PC-3 (cell line): ENCODE data around the gene KDM7A. TPM values are rescaled to one million over a fixed set of nuclear protein-coding genes. Genes with fewer than 3 reads are reported as not detected.

ENCODE experiments used
- ATAC-seq: fragments of 200-7000 bp; cut with Tn5 transposase; 2 replicates; pipeline ENCODE4 v1.9.1; 2020; ENCODE audit warnings: mild to moderate bottlenecking, moderate library complexity
- BruUV-seq: library from RNA; stranded (reverse); fragments of 400-500 nt; replicated peaks from 2 replicates; lab custom pipeline; 2021; lab: Mats Ljungman, UMichigan
- CTCF ChIA-PET: fragments of 300-600 bp; sonication (Branson Sonifier 250); formaldehyde crosslinking; loops from one replicate; lab custom pipeline; 2022; ENCODE audit warnings: antibody characterized with exemption; lab: Charles Lee
- POLR2A ChIA-PET: fragments of 300-600 bp; sonication (Branson Sonifier 250); formaldehyde crosslinking; loops from one replicate; lab custom pipeline; 2022; ENCODE audit warnings: antibody characterized with exemption; ENCODE audit not compliant: unreplicated experiment; lab: Charles Lee
- DNase-seq: peaks from one replicate; pipeline ENCODE4 v3.0.0-alpha.2; 2015
- H2AFZ ChIP-seq: fragments of 300-600 bp; sonication (generic); 2 replicates; pipeline ENCODE4 v1.6.0; 2016; ENCODE audit warnings: antibody characterized with exemption, low read length
- H3F3A ChIP-seq: fragments of 300-600 bp; sonication (generic); one replicate; pipeline ENCODE4 v1.6.0; 2017; ENCODE audit warnings: antibody characterized with exemption, low read length, control low read depth, mild to moderate bottlenecking; ENCODE audit not compliant: unreplicated experiment
- H3K27ac ChIP-seq: fragments of 300-600 bp; sonication (generic); 2 replicates; pipeline ENCODE4 v1.5.1; 2016; ENCODE audit warnings: mild to moderate bottlenecking, low read length
- H3K27me3 ChIP-seq: fragments of 300-600 bp; sonication (generic); 2 replicates; pipeline ENCODE4 v1.6.1; 2016; ENCODE audit warnings: low read length, mixed read lengths
- H3K36me3 ChIP-seq: fragments of 300-600 bp; sonication (generic); 2 replicates; pipeline ENCODE4 v1.6.1; 2016; ENCODE audit warnings: low read depth, mixed run types, low read length, mixed read lengths
- H3K4me1 ChIP-seq: fragments of 300-600 bp; sonication (generic); 2 replicates; pipeline ENCODE4 v1.5.1; 2016; ENCODE audit warnings: low read length; ENCODE audit not compliant: insufficient read depth
- H3K4me2 ChIP-seq: fragments of 300-600 bp; sonication (generic); 2 replicates; pipeline ENCODE4 v1.6.0; 2016; ENCODE audit warnings: low read length
- H3K4me3 ChIP-seq: fragments of 300-600 bp; sonication (generic); 2 replicates; pipeline ENCODE4 v1.5.1; 2016; ENCODE audit warnings: mild to moderate bottlenecking, low read length, mixed read lengths
- H3K79me2 ChIP-seq: fragments of 300-600 bp; sonication (generic); 2 replicates; pipeline ENCODE4 v1.6.1; 2017; ENCODE audit warnings: low read length, mixed read lengths
- H3K9ac ChIP-seq: fragments of 300-600 bp; sonication (generic); 2 replicates; pipeline ENCODE4 v1.6.0; 2016; ENCODE audit warnings: mild to moderate bottlenecking, low read length
- H3K9me2 ChIP-seq: fragments of 300-600 bp; sonication (generic); replicated peaks from 2 replicates; pipeline ENCODE4 v1.6.1; 2016; ENCODE audit warnings: mixed run types, low read length, mixed read lengths
- H3K9me3 ChIP-seq: fragments of 300-600 bp; sonication (generic); 2 replicates; pipeline ENCODE4 v1.6.1; 2016; ENCODE audit warnings: low read length, mixed read lengths
- H4K20me1 ChIP-seq: fragments of 300-600 bp; sonication (generic); 2 replicates; pipeline ENCODE4 v1.6.1; 2016; ENCODE audit warnings: low read length, mixed read lengths
- EZH2 ChIP-seq: fragments of 300-600 bp; sonication (generic); IDR thresholded peaks from one replicate; pipeline ENCODE4 v1.6.1; 2017; ENCODE audit warnings: antibody characterized with exemption, mild to moderate bottlenecking, low read length; ENCODE audit not compliant: unreplicated experiment
- EZH2phosphoT487 ChIP-seq: fragments of 300-600 bp; sonication (generic); IDR thresholded peaks from 2 replicates; pipeline ENCODE4 v1.6.1; 2018; ENCODE audit warnings: mild to moderate bottlenecking, antibody characterized with exemption, low read length, borderline replicate concordance
- intact Hi-C: fragments of 100-400 bp; cut with micrococcal nuclease; formaldehyde crosslinking; loops from 2 replicates; pipeline ENCODE4 v1.9.0; 2023
- total RNA-seq: library from RNA; depleted of rRNA; stranded (reverse); fragments of >200 nt; gene quantifications from 2 replicates; pipeline ENCODE4 v1.2.3, GENCODE V29; 2014; rRNA removed
- TF ChIP-seq, protein P1 (sequence below): fragments of 300-600 bp; sonication (generic); conservative IDR thresholded peaks from 2 replicates; pipeline ENCODE4 v1.5.1; 2017; ENCODE audit warnings: antibody characterized with exemption, low read depth, mild to moderate bottlenecking, low read length

Gene KDM7A
- total RNA-seq, 1 experiment from 2014 or later: 2.8 TPM

DNA sequence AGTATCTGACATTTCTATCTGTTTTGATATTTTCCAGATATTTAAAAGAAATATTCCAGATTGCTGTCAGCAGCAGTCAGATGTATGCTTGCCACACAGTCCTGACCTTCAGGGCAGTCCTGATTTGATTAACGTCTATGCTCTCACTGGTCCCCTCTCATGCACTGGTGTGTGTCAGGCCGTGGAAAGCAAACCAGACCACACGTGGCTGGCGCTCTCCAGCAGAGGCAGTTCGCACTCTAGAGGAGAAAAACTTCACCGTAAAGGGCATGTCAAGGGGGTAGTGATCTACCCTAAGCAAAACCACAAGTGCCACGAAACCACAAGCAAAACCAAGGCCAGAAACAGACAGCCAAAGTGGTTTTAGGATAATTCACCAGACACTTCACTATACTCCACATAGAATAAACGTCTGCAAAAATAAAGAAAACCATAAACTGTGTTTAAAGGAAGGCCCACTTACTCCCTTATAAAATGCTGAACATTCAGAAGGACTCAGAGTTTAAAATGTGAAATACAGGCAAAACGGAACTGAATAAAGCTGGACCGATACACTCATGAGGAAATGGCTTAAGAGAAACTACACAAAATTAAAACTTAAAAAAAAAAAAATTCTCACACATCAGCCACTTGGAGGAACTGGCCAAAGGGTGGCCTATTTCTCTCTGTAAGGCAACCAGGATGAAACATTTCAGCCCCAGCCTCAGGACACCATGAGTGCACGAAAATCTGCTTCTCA lies 140.4 kb downstream of the KDM7A start:
- intact Hi-C loops: no loop called here
- ChIA-PET POLR2A (no interaction called here), CTCF (no interaction called here)
- Histone ChIP-seq H2AFZ (no peak overlapping the region), H3K36me3 (peaks cover 5% of the 10 kb centered on the region), H3F3A (no peaks in the 10 kb centered on the region), H3K4me1 (peaks cover 33% of the 10 kb centered on the region), H3K27ac (peak overlapping the region; percentile 45), H4K20me1 (no peaks in the 10 kb centered on the region), H3K9ac (no peak overlapping the region), H3K4me3 (no peak overlapping the region), H3K9me3 (no peaks in the 10 kb centered on the region), H3K79me2 (no peaks in the 10 kb centered on the region), H3K27me3 (no peaks in the 10 kb centered on the region), H3K9me2 (no peaks in the 10 kb centered on the region), H3K4me2 (peak overlapping the region; percentile 67)
- DNase-seq (no peak), ATAC-seq (peak; percentile 4; the same call in 1 of the 2 replicates)
- TF ChIP-seq EZH2phosphoT487 (no peak), EZH2 (no peak)
- TF ChIP-seq, protein P1, sequence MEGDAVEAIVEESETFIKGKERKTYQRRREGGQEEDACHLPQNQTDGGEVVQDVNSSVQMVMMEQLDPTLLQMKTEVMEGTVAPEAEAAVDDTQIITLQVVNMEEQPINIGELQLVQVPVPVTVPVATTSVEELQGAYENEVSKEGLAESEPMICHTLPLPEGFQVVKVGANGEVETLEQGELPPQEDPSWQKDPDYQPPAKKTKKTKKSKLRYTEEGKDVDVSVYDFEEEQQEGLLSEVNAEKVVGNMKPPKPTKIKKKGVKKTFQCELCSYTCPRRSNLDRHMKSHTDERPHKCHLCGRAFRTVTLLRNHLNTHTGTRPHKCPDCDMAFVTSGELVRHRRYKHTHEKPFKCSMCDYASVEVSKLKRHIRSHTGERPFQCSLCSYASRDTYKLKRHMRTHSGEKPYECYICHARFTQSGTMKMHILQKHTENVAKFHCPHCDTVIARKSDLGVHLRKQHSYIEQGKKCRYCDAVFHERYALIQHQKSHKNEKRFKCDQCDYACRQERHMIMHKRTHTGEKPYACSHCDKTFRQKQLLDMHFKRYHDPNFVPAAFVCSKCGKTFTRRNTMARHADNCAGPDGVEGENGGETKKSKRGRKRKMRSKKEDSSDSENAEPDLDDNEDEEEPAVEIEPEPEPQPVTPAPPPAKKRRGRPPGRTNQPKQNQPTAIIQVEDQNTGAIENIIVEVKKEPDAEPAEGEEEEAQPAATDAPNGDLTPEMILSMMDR: no peak
- no TSS peak for BruUV-seq

DNA sequence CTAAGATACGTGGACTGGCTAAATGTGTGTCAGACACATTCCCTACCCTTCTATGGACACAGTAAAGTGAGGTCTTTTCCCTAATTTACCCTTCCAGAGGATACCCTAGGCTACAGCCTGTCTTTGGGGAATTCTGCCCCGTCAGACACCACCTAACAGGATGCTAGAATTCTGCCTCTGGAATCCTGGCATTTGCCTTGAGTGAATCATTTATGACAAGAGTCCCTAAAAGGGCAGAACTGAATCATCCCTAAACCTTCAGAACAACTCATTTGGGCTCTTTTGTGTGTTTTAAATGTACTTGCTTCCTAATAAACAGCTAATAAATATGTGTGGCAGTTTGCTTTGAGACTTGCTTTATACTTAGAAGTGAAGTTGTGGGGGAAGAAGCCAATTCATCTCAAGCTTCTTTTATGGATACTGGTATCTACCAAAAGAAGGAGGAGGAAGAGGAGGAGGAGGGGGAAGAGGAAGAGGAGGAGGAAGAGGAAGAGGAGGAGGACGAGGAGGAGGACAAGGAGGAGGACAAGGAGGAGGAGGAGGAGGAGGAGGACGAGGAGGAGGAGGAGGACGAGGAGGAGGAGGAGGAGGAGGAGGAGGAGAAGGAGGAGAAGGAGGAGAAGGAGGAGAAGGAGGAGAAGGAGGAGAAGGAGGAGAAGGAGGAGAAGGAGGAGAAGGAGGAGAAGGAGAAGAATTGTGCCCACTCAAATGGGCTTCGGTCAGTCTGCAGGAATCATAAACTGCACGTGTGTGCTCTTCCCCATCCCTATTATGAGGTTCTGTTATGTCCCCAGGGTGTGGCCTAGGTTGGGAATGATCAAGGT lies 141.2 kb downstream of the KDM7A start:
- peak; percentile 89 for DNase-seq

More for the DNA sequence above, 141.2 kb downstream of the KDM7A start:
- Histone ChIP-seq H3K4me1 (peaks cover 33% of the 10 kb centered on the region), H3K27ac (peak overlapping the region; percentile 45), H3K79me2 (no peaks in the 10 kb centered on the region), H3F3A (no peaks in the 10 kb centered on the region), H3K9me3 (no peaks in the 10 kb centered on the region), H2AFZ (no peak overlapping the region), H3K9ac (no peak overlapping the region), H3K27me3 (no peaks in the 10 kb centered on the region), H3K4me3 (no peak overlapping the region), H3K36me3 (peaks cover 5% of the 10 kb centered on the region), H3K9me2 (no peaks in the 10 kb centered on the region), H4K20me1 (no peaks in the 10 kb centered on the region), H3K4me2 (peak overlapping the region; percentile 67)
- ChIA-PET CTCF (interaction anchor here (0.6 kb wide), 1 partner anchor 19 kb away, joined by 5 read pairs; no protein-coding TSS in a partner anchor), POLR2A (interaction anchor here (0.6 to 0.7 kb wide), 2 partner anchors 143 to 281 kb away, joined by 3 read pairs; no protein-coding TSS in a partner anchor)
- BruUV-seq: no TSS peak
- TF ChIP-seq, protein P1: no peak
- TF ChIP-seq EZH2phosphoT487 (no peak), EZH2 (no peak)
- intact Hi-C loops: loop anchor here (1.0 kb wide), 1 partner anchor 24 kb away; no protein-coding TSS in a partner anchor
- peak; percentile 86 for ATAC-seq

Other genes starting within 250 kb of the KDM7A start
- gene PARP12, start 114.0 kb downstream of the KDM7A start, total RNA-seq: 25.5 and 28.1 TPM in 2 replicates
- 21.8 and 22.1 TPM in 2 replicates for gene SLC37A3, start 221.5 kb upstream of the KDM7A start, total RNA-seq
- 0.52 and 1.3 TPM in 2 replicates for gene RAB19, start 227.1 kb upstream of the KDM7A start, total RNA-seq